HG03571 (cell line): ENCODE data around the gene PATE3.

Experiments used
- ATAC-seq: cut with Tn5 transposase; IDR thresholded peaks from one replicate; pipeline ENCODE4 v1.9.1; 2021; ENCODE audit not compliant: unreplicated experiment

Gene PATE3, protein sequence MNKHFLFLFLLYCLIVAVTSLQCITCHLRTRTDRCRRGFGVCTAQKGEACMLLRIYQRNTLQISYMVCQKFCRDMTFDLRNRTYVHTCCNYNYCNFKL

DNA sequence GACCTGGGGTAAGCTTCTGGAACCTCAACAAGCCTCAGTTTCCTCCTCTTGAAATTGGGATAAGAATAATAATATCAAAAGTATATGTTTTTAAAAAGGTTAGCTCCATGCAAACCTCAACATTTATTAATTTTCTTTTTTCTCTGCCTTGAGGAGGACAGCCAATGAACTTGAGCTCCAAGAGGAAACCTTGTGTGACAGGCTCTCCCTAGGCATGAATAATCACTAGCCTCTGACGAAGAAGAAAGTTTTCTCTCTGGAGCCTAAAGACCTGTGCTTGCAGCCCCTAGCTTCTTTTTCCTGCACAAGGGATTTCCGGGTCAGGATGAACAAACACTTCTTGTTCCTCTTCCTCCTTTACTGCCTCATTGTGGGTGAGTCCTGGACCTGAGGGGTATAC is at the start of gene PATE3:
Gene PATE3, plus strand, starts transcription at position 301 of the 400 bp plus-strand sequence. Its CDS starts 25 bp downstream, at position 326.
- no peak for ATAC-seq

DNA sequence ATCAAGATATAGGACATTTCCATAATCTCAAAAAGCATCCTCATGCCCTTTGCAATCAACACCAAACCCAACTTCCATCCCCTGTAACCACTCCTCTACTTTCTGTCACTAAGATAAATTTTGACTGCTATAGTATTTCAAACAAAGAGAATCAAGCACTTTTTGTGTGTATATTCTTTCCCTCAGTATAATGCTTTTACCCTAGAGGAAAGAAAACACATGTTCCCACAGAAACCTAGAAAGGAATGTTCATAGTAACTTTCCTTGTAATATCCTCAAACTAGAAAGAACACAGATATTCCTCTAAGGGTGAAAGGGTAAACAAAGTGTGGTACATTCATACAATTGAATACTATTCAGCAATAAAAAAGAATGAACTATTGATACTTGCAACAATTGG is 47.3 kb upstream of the PATE3 start:
- no peak for ATAC-seq

DNA sequence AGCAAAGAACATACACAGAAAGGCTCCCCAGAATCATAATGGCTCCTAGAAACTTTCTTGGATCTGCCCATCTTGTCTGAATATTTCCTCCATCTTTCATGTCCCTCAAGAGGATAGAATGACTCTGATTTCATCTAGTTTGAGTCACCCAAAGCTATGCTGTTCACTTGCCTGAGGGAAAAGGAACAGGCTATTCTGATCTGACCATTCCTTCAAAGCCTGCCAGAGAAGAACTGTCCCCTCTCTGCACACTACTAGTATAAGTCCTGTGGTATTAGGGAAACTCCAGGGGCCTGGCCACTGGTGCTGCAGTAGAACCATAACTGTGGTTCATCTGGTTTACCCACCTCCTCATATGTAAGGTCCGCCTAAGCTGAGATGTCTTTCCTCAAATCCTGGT is 44.2 kb upstream of the PATE3 start:
- ATAC-seq: no peak

DNA sequence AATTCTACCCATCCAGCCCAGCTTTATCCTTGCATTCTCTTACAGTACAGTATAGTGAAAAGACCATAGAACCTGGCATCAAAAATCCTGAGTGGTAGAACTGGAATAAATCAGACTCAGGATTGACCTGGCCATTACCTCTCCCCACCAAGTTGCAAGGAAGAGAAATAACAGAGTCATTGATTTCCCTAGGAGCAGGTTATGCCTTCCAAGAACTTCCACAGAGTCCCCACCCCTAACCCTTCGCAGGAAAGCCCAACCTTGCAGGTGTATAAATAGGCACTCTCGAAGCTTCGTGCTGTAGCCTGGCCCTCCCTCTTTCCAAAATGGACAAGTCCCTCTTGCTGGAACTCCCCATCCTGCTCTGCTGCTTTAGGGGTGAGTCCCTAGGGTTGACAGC is 41.9 kb upstream of the PATE3 start, which contains the start of gene PATE1:
Gene PATE1, plus strand, starts transcription at position 301 of the 400 bp plus-strand sequence. Its CDS starts 26 bp downstream, at position 327.
- ATAC-seq: no peak

DNA sequence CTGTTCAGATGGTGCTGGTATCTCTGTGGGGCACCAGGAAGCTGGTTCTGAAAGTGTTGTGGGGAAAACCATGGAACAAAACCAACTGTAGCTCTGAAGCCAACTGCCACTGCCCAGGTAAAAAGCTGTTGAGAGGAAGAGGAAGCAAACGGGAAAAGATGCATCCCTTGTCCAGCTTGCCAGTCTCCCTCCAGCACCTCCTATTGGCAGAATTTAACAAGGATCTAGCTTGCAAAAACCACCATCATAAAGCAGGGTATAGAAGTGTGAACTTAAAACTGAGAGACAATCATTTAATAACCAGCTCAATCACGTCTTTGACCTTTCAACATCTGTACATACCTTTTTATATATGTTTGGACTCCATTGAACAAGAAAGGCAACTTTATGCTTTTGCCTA is 37.3 kb upstream of the PATE3 start:
- no peak for ATAC-seq

DNA sequence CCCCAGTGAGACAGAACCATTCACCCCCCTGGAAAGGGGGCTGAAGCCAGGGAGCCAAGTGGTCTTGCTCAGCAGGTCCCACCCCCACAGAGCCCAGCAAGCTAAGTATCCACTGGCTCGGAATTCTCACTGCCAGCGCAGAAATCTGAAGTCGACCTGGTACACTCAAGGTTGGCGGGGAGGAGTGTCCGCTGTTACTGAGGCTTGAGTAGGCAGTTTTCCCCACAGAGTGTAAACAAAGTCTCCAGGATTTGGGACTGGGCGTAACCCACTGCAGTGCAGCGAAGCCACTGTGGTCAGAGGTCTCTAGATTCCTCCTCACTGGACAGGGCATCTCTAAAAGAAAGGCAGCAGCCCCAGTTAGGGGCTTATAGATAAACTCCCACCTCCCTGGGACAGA is 31.9 kb upstream of the PATE3 start:
- no peak for ATAC-seq

DNA sequence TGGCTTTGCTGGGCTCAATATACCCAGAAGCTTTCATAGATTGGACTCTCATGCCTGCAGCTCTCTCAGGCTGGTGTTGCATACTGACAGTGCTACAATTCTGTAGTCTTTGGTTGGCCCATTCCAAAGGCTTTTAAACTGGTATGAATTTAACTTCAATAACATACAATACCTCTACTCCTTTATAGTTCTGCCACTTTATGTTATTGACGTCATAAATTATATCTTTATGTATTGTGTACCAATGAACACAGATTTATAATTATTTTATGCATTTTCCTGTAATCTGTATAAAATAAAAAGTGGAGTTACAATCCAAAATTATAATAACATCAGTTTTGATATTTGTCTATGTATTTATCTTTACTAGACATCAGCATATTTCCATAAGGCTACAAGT is 25.5 kb upstream of the PATE3 start:
- no peak for ATAC-seq

DNA sequence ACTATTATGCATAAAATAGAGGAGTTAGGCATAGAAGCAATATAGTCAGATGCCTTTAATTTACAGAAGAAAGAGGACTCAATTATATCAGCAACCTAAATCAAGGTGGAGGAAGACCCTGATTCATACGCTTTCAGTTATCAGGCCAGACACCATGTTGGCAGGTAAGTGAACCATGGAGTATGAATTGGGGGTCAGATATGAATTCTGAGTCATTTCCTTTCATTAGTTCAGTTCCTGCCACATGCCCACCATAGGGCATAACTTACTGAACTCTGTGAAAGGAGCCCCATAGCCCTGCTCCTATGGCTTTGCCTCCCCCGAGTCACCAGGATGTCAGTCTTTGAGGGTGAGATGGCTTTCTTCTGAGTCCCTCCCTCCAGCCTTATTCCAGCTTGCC is 24.4 kb upstream of the PATE3 start:
- no peak for ATAC-seq

DNA sequence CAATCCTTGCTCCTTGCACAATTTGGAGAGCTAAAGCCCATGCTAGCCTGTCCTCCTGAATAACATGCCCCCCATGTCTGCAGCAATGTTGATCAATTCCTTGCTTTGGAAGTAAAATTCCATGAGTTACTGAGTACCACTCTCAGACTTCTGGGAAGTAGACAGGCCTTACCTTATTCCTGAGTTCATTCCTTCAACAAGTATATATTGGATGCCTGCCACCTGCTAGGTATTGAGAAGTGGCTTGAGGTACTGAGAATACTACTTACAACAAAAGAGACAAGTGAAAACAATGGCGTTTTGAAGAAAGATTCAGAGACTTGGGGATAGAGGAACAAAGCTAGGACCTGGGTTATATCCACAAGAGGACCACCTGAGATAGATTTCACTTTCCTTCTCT is 21.7 kb upstream of the PATE3 start:
- no peak for ATAC-seq

DNA sequence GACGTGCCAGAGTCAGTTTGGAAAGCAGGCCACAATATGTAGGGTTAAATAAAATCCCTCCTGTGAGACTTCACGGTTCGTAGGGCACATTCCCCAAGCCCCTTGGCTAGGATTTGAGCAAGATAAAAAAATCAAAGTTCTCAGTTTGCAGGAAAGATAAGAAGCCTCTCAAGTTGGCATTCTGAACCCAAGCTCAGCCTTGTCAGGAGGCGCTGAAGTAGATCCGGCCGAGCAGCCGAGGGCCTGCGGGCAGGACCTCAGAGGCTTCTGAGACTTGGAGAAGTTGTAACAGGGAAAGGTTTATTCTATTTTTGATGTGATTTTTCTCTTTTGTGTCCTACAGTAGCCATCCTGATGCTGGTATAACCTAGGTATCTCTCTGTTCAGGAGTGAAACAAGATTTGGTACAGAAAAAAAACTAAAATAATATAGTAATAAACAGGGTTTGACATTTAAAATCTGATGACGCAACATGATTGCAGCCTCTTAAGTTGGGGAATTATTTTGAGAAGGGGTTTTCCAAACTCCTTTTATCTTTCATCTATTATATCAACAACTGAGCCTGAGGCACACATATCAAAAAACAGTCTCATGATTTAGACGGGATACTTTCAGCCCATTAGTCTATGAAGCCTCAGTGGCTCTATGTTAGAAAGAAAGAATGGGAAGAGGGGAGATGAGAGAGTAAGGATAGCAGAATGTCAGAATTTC is 19.4 kb upstream of the PATE3 start:
- no peak for ATAC-seq

DNA sequence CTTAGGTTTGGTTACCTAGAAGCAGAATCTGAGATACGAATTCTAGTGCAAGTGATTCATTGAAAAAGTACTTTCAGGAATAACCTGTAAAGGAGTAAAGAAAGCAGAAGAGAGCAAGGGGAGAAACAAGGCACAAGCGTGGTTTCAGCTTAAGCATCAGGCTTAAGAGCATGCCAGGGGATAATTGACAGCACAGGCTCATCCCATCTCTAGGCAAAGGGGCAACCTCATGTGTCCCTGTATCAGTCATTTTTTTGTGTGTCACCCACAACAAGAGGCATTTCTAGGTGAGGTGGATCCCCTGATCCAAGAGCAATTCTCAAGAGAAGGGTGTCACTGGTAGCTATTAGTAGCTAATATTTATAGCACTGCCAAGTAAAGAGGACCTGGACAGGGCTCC is 17.3 kb upstream of the PATE3 start:
- ATAC-seq: no peak

DNA sequence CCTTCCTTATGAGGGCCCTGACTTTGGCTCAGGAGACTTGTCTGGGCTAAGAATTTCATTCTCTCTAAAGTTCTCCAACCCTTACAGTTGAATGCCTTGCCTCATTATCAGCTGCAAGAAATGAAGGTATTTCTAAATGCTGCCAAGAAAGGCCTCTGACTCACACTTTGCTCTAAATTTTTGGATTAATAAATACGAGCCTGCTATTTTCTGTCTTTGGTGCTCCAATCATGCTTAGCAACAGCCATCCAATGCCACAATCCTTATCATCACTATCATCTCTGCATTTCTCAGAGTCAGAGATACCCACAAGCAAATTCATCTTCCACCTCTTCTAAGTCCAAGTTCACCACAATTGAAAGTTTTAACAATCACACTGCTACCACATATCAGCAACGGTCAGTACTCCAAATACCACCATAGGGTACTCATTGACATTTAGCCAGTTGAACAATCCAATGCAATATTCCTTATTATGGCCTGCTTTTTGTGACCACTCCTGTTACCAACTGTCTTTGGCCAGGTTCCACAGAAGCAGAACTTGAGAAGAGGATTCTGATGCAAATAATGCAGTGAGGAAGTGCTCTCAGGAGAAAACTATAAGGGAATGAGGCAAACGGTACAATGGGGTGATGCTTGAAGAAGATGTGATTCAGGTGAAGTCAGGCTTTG is 15.0 kb upstream of the PATE3 start:
- ATAC-seq: no peak

DNA sequence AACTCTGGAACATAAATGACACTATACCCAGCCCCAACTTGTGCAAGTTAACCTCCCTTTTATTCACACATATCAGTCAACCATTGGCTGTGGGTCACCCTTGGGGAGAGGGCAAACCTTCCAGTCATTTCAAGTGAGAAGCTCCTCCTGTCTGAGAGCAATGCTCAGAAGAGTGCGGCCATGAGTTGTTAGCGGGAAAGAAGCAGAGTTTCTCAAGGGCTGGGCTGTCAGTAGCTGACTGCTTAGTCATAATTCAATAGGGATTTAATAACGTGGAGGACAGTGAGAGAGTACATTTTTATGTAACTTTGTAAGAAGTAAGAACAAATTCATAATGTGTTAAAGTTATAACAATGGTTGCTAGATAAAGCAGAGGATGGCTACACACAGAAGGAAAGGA is 14.4 kb upstream of the PATE3 start:
- ATAC-seq: no peak

DNA sequence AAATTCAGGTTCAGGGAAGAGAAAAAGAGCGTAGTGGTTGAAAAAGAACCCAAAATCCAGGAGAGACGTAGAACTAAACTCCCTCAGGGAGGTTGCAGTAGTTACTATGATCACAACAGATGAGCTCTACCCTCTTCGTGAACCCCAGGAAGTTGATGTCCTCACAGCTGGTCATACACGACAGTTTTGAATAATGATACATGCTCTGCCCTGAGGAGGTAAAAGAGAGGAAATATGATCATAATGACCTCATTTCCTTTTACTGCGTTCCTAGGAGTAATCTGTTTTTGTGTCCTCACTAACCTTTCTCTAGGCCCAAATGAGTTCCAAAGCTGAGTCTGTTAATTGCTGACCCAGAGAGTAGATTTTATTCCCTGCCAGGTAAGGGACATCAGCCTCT is 10.6 kb upstream of the PATE3 start:
- no peak for ATAC-seq

DNA sequence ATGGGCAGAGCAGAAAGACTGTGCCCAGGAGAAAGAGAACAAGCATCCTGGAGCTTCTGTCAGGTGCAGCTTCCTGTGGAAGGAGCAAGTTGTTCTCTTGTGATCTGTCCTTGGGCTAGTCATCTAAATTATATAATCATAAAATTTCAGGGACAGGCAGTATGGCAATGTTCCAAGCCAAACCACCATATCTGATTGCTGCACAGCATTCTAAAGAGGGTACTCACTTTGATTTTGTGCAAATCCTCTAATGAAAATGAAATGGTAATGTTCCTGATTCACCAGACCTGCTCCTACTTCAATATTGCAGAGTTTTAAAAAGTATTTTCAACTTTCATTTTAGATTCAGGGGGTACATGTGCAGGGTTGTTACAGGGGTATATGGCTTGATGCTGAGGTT is 9.2 kb upstream of the PATE3 start, which contains the start of gene PATE2:
Gene PATE2, minus strand, starts transcription at position 101 of the 400 bp plus-strand sequence. Its CDS starts 55 bp downstream, at position 46.
- no peak for ATAC-seq

DNA sequence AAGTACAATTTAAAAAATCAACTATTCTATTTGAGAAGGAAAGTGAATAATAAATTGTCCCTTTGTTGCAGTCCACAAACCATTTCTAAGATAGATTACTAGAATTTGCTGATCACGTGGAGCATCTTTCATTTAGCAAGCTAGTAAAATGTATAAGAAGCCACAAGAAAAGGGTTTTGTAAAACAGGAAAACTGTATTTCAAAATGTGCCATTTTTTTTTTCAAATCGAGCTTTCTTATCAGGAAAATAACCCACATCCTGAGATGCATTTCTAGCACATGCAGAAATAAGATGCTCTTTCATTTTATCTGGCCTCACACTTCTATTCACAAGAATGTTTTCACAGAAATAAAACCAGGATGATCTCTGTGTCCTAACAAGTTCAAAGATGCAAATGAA is 3.2 kb upstream of the PATE3 start:
- no peak for ATAC-seq

DNA sequence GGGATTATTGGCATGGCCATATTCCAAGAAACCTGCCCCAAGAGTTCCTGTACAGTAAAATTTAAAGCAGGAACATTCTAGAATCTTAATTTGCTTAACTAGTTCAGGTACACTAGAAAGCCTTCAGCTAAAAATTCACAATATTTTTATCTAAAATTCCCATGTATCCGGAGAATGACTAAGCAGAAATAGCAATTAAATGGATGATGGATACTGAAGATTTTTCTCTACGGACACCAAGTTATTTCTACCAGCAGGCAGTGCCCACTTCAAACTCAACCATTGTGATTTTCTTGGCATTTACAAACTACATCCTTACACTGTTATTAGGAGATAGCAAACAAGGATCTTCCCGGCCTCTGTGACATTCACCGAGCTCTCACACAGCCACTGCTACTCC is 2.9 kb downstream of the PATE3 start:
- ATAC-seq: no peak

DNA sequence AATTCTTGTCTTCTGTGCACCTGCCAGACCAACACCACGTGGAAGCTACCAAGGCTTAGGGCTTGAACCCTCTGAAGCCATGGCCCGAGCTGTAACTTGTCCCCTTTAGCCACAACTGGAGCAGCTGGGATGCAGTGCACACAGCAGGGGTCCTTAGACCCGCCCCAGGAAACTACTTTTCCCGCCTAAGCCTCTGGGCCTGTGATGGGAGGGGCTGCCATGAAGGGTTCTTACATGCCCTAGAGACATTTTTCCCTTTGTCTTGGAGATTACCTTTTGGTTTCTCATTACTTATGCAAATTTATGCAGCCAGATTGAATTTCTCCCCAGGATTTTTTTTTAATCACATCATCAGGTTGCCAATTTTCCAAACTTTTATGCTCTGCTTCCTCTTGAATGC is 9.7 kb downstream of the PATE3 start:
- ATAC-seq: no peak

DNA sequence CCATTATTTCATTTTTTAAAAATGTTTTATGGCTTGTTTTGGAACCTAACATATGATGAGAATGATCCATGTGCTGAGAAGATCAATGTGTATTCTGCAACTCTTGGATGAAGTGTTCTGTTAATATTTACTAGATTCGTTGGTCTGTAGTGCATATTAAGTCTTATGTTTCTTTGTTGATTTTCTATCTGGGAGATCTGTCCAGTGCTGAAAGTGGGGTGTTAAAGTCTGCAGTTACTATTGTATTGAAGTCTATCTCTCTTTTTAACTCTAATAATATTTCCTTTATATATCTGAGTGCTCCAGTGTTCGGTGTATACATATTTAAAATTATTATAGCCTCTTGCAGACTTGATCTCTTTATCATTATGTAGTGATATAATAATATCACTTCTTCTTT is 11.9 kb downstream of the PATE3 start:
- ATAC-seq: no peak

DNA sequence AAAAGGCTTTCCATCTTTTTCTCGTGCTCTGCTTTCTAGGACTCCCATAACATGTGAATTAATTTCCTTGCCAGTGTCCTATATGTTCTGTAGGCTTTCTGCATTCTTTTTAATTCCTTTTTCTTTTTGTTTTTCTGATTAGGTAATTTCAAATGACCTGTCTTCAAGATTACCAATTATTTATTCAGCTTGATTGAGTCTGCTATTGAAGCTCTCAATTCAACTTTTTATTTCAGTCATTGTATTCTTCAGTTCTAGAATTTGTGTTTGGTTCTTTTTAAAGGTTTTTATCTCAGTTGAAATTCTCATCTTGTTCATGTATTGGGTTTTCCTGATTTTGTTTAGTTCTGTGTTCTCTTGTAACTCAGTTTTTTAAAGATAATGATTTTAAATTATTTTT is 14.5 kb downstream of the PATE3 start:
- ATAC-seq: no peak

DNA sequence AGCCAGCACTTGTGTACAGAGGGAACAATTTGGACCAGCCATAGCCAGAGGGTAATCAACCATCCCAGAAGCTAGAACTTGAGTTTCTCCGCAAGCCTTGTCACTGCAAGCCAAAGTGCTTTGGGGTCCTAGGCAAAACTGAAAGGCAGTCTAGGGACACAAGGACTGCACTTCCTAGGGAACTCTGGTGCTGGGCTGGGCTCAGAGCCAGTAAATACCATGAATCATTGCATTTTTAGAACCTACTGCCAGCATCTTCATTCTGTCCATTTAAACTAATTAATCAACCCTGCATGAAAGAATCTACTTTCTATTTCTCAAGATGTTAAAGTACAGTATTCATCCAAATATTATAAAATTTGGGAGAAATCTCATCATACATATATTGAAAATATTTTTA is 20.0 kb downstream of the PATE3 start:
- ATAC-seq: no peak

DNA sequence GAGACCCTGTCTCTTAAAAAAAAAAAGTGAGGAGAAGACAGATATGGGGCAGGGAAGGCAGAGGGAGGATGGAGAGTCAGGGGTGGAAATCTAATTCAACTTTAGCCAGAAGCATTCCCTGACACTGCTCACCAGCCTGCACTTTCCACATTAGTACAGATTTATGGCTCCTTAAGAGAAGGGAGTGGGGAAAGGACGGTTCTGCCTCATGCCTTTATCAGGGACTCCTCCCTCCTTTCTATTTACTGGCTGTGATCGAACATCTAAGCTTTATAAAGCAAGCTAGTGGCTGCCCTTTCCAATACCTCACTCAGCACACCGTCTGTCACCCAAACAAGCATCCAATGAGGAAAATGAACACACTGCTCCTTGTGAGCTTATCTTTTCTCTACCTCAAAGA is 45.1 kb downstream of the PATE3 start, which contains the start of gene PATE4:
Gene PATE4, plus strand, starts transcription at position 301 of the 400 bp plus-strand sequence. Its CDS starts 44 bp downstream, at position 345.
- no peak for ATAC-seq
